Measurements from ENCODE around the gene DPP7. TPM values are rescaled to one million over a fixed set of nuclear protein-coding genes. Genes with fewer than 3 reads are reported as not detected.
A peak's percentile ranks its signal among the peaks of the same experiment; 100 is the strongest.

Gene DPP7
- total and polyA plus RNA-seq, 10 of the 15 experiments (the other 5 are each of a cell fraction or from before 2014, with no cell fraction given) = 0.68 to 245 (median 106) TPM

- TF ChIP-seq MYC (IDR thresholded peaks at IDR 0.05; ENCODE audit: insufficient read depth, insufficient read length, insufficient replicate concordance, low read length, severe bottlenecking) (peak; percentile 43), IKZF1 (conservative IDR thresholded peaks at IDR 0.05) (peak; percentile 74), SP1 (IDR thresholded peaks at IDR 0.05; ENCODE audit: low read depth, low read length) (peak; percentile 45), ZNF207 (IDR thresholded peaks at IDR 0.05; ENCODE audit: borderline replicate concordance) (no peak), NR2F1 (conservative IDR thresholded peaks at IDR 0.05) (peak; percentile 62), GATAD2B (conservative IDR thresholded peaks at IDR 0.05; ENCODE audit: low read depth) (peak; percentile 78; the same call in 1 of the 2 replicates), BACH1 (IDR thresholded peaks at IDR 0.05; ENCODE audit: borderline replicate concordance) (peak; percentile 96), BHLHE40 (IDR thresholded peaks at IDR 0.05; ENCODE audit: borderline replicate concordance in 1 of 2, low read depth in 2 of 2, low read length in 1 of 2) (peak; percentile 95 to 99), SMARCA5 (IDR thresholded peaks at IDR 0.05) (peak; percentile 81), ASH2L (IDR thresholded peaks at IDR 0.05; ENCODE audit: borderline replicate concordance, low read depth) (no peak), POLR2AphosphoS5 (IDR thresholded peaks at IDR 0.05; ENCODE audit: low read length) (peak; percentile 37; the same call in 1 of the 2 replicates), NBN (IDR thresholded peaks at IDR 0.05) (0 out of 2 replicates have a peak, but pooled peaks have one; percentile 49)
- TF ChIP-seq, protein P1, sequence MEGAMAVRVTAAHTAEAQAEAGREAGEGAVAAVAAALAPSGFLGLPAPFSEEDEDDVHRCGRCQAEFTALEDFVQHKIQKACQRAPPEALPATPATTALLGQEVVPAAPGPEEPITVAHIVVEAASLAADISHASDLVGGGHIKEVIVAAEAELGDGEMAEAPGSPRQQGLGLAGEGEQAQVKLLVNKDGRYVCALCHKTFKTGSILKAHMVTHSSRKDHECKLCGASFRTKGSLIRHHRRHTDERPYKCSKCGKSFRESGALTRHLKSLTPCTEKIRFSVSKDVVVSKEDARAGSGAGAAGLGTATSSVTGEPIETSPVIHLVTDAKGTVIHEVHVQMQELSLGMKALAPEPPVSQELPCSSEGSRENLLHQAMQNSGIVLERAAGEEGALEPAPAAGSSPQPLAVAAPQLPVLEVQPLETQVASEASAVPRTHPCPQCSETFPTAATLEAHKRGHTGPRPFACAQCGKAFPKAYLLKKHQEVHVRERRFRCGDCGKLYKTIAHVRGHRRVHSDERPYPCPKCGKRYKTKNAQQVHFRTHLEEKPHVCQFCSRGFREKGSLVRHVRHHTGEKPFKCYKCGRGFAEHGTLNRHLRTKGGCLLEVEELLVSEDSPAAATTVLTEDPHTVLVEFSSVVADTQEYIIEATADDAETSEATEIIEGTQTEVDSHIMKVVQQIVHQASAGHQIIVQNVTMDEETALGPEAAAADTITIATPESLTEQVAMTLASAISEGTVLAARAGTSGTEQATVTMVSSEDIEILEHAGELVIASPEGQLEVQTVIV (IDR thresholded peaks at IDR 0.05; ENCODE audit: borderline replicate concordance, partially characterized antibody) = no peak
- TF ChIP-seq, protein P2, sequence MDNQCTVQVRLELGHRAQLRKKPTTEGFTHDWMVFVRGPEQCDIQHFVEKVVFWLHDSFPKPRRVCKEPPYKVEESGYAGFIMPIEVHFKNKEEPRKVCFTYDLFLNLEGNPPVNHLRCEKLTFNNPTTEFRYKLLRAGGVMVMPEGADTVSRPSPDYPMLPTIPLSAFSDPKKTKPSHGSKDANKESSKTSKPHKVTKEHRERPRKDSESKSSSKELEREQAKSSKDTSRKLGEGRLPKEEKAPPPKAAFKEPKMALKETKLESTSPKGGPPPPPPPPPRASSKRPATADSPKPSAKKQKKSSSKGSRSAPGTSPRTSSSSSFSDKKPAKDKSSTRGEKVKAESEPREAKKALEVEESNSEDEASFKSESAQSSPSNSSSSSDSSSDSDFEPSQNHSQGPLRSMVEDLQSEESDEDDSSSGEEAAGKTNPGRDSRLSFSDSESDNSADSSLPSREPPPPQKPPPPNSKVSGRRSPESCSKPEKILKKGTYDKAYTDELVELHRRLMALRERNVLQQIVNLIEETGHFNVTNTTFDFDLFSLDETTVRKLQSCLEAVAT (IDR thresholded peaks at IDR 0.05) = 0 out of 2 replicates have a peak, but pooled peaks have one; percentile 7
Measured at GRCh38 chr9:137077010-137077747, 37.4 kb downstream of the DPP7 start, which contains the start of gene UAP1L1 (continued).
